Subcutaneous adipose tissue (tissue), 4 donors: Measurements from ENCODE around the gene EFHC2. TPM values are rescaled to one million over a fixed set of nuclear protein-coding genes. Genes with fewer than 3 reads are reported as not detected.

ENCODE experiments used
- total RNA-seq, 4 donors: library from RNA; depleted of rRNA; stranded (reverse); fragments of >200 nt; gene quantifications; one replicate each; pipeline ENCODE4 v1.1.0, GENCODE V29; 2016
- TF ChIP-seq, protein P1 (sequence below): fragments of 450-650 bp; IDR thresholded peaks from one replicate; pipeline ENCODE4 v1.5.1; 2016; ENCODE audit warnings: low read depth, mild to moderate bottlenecking, control low read depth, antibody characterized with exemption, moderate library complexity

The EFHC2 gene, protein sequence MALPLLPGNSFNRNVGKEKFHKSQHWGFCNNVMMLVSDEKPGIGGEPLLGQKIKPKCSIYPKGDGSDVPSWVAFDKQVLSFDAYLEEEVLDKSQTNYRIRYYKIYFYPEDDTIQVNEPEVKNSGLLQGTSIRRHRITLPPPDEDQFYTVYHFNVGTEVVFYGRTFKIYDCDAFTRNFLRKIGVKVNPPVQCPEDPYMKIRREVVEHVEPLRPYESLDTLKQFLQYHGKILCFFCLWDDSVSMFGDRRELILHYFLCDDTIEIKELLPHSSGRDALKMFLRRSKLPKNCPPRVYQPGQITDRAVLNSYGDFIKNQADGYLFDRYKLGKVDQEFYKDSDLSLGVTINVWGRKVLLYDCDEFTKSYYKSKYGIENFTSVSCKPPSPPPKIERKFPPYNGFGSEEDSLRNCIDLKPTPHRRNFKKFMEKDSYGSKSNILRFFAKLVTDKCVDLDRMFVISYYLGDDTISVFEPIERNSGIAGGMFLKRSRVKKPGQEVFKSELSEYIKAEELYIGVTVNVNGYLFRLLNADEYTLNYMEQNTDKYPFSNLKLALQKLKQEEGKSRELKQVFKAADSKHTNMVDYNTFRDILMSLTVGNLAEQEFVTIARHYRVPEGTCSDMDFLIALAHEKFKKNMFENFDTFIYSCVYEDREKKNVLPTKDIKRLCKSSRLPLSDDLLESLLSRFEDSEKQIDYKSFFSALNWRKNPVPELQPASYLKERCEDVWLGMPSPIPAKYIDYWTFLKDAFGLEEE
- total RNA-seq = under 1 TPM in 2 of 4 donors, not detected in 2; 0.51 to 0.88 TPM

DNA sequence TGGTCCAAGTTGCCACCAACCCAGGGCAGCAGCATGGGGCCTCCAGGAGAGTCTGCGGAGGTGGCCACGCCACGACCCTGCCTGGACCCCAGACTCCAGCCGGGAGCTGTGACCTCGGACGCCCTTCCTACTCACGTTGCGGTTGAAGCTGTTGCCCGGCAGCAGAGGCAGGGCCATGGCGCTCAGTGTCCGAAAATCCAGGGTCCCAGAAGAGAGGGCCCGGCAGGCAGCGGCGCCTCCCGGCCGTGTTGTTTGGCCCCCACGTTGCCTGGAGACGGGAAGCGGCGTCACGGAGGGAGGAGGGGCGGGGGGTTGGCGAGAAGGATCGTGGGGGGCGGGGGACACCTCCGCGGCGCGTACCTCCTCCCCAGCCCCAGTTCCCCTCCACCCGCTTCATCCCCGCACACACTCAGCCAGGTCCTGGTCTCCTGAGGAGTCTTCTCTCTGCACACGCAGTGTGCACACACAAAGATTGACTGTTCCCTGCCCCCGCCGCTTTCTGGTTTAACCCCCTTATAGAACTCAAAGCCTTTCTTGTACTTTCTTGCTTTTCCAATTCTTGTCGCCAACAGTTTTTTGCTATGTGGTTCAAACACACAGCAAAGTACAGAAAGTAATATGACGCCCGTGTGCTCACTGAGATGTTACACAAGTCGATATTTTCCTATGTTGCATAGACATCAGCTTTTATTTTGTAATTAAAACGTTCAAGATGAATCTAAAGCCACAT lies at the start of gene EFHC2:
Gene EFHC2, minus strand, starts transcription at position 261 of the 730 bp plus-strand sequence. Its CDS starts 84 bp downstream, at position 177.
- TF ChIP-seq, protein P1, sequence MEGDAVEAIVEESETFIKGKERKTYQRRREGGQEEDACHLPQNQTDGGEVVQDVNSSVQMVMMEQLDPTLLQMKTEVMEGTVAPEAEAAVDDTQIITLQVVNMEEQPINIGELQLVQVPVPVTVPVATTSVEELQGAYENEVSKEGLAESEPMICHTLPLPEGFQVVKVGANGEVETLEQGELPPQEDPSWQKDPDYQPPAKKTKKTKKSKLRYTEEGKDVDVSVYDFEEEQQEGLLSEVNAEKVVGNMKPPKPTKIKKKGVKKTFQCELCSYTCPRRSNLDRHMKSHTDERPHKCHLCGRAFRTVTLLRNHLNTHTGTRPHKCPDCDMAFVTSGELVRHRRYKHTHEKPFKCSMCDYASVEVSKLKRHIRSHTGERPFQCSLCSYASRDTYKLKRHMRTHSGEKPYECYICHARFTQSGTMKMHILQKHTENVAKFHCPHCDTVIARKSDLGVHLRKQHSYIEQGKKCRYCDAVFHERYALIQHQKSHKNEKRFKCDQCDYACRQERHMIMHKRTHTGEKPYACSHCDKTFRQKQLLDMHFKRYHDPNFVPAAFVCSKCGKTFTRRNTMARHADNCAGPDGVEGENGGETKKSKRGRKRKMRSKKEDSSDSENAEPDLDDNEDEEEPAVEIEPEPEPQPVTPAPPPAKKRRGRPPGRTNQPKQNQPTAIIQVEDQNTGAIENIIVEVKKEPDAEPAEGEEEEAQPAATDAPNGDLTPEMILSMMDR = no peak

DNA sequence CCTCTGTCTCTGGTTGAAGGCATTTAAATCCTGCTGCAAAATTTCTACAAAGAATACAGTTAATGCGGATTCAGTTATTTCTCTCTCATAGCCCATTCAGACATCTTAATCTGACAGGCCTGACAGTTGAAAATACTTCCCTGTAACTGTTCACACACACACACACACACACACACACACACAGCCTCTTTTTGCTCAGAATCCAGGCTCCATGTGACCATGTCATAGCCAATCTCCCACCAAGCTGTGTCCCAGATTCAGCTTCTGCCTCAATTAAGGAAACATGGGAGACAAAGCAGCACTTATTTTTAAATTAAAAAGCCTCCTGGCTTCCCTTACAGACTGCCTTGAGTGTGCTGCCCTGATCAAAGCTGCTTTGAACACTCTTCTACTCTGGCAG lies 49.3 kb upstream of the EFHC2 start:
- TF ChIP-seq, protein P1 = no peak

DNA sequence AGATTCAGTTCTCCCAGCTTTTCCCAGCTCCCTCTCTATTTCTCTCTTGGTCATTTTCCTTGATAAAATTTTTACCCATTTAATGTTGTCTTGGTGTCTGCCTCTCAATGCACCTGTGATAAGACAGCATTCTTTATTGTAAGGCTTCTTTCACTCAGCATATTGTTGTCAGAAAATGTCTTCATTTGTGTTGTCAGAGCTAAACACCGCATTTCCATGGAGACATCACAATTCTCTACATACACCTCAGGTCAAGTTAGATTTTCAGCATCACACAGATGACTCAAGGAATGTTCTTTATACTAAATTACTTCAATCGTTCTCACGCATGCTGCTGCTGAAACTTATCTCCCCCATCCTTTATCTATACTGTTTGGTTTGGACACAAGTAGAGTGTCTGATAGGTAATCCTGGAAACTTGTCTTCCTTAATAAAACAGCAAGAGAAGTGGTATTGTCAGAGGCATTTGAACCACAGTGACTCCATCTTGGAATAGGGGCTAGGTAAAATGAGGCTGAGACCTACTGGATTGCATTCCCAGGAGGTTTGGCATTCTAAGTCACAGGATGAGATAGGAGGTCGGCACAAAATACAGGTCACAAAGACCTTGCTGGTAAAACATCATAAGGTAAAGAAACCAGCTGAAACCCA lies 41.3 kb upstream of the EFHC2 start:
- TF ChIP-seq, protein P1 = no peak

DNA sequence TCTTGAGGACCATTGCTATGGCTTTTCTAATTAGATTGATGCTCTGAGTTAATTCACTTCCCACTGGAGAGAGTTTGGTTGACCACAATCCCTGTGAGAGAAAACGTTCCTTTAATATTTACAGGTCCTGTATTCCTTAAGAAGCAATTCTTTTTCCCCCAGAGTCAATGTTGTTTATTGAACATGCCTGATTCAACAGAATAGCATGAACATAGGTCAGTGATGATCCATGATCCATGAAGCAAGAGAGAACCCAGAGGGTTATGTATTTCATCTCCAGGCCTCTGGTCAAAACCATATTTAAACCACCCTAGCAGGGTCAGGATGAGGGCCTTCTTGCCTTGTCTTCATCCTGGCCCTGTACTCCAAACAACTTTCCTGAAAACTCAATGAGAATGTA lies 39.4 kb upstream of the EFHC2 start:
- TF ChIP-seq, protein P1 = no peak

DNA sequence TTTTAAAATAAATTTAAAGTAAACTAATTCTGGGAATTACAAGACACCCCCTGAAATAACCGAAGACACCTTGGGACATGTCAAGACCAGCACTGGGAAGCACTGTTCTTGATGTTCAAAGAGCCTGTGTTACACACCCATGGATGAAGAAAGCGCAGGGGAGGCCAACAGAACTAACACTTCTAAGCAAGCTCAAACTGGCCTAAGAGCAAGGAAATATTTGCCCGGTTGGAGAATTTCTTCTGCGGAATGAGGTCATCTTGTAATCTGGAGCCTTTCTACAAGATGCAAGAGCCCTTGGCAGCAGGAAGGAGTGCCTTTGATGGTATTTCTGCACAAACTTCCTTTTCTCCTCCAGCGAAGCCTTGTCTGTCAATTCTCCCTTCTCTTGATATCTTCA lies 9.3 kb upstream of the EFHC2 start:
- TF ChIP-seq, protein P1 = no peak

DNA sequence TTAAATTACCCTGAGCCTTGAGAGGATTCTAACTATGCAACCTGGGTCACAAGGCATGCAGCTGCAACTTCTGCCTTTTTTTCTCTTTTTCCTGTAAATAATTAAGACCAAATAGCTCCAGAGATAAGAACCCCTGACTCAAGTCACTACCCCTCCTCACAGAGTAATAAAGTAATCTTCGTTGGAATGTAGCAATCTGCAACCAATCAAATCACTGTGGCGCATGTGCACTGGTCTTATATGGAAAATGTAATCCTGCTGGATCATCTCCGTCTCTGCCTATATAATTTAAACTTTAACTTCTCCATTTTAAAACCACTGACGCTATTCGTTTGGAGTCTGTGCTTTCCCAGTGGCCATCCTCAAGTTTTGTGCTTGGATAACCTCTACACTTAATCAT lies 6.1 kb upstream of the EFHC2 start:
- TF ChIP-seq, protein P1 = no peak
